ENCODE data around the gene C1QTNF3.
"Not testable (repeated sequence)": the region's sequence is repeated elsewhere in the genome, so short reads cannot be mapped to it uniquely, and the experiment has no call there.

C1QTNF3 gene

DNA sequence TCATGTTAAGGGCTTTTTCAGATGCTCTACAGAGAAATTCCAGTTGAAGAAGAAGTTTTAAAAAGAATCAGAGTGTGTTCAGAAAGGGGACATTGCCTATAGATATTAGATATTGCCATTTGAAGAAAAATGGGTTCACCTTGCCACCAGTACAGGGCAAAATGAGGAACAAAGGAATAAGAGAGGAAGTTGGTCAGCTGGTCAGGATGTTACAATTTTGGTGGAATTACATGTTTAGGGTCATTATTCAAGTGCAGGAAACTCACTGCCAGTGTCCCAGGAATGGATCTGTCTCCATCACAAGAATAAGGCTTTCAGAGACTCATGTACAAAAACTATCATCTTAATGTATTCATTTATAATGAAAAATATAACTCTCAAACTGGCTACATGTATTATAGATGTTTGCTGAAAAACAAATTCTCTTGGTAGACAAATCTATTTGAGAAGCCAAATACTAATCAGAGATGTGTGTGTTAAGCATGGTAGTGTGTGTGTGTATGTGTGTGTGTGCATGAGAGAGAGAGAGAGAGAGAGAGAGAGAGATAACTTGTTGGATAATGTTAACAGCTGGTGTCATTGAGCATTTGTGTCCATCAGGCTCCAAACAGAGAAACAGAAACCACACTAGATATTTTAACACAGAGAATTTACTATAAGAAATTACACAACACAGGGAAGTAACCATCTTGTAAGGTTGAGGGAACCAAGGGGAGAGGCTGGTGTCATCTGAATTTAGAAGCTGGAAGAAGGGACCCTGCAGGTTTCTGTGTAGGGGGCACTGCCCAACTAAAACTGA lies 5.0 kb upstream of the C1QTNF3 start:
- no peak for DNase-seq

DNA sequence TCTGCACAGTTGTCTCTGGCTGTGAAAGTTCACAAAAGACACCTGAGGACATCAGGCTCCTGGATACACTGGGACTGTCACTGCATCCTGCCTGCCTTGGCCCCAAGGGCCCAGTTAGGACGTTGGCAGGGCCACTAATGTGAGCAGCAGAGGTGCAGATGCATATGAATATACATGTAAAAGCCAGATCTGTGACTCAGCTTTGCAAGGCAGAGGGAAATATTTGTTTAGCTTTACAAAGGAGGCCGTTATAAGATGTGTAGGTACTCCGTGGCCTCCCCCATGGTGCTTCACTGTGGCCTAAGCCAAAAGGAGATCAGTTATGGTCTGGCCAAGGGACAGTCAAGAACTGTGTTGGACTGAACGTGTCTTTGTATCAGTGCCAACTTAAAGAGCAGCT lies 4.1 kb upstream of the C1QTNF3 start:
- no peak for DNase-seq

GRCh38 chr5:34045996-34046395 lies 3.0 kb upstream of the C1QTNF3 start:
- DNase-seq = no peak

GRCh38 chr5:34045023-34045422 lies 2.0 kb upstream of the C1QTNF3 start:
- no peak for DNase-seq

DNA sequence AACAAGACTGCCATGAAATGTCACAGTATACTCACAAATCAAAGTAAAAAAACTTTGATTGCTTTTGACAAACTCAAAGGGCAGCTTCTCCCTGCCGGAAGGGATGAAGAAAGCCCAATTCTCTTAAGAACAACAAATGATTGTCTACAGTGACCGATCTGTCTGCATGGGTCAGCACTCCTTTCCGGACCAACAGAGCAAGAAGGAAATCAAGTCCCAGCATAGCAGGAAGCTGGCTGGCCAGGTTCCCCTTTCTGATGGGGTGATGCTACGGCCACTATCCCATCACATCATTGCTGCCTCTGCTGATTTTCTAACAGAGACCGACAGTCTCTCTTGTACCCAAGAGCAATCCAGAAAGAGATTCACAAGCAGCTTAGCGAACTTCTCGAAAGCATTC lies 692 bp downstream of the C1QTNF3 start:
- no peak for DNase-seq

GRCh38 chr5:34041247-34041972 lies 1.6 kb downstream of the C1QTNF3 start:
- no peak for DNase-seq

GRCh38 chr5:34040472-34040871 lies 2.5 kb downstream of the C1QTNF3 start:
- no peak for DNase-seq

DNA sequence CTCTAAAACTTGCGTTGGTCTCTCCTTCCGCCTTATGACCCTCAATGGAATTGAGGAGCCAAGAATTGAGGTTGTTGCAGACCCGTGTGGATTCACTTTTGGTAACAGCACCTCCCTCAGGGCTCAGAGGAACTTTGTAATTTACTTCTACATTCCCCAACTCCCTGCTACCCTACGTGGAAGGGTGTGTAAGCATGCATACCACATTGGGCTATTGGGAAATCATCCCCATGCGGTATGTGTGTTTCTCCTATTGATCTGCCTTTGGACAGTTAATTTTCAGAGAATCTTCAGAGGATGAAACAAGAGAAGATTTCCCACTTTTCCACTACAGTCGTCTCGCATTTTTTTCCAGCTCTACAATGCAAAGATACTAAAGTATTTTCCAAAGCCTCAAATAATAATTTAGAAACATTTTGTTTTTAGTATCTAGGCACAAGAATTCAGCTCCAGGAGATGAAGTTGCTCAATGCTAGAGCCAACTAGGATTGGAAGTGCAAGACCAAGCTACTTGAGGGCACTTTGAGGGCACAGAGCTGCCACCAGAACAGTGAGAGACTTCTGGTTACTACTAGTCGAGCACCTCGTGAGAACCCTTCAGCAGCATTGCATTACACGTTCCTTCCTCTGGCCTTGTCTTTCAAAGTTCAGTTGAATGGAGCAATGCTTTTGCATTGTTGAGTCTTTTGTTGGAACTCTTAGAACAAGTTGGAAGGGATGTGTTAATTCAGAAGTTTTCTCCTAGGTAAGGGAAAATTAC lies 3.4 kb downstream of the C1QTNF3 start:
- no peak for DNase-seq

DNA sequence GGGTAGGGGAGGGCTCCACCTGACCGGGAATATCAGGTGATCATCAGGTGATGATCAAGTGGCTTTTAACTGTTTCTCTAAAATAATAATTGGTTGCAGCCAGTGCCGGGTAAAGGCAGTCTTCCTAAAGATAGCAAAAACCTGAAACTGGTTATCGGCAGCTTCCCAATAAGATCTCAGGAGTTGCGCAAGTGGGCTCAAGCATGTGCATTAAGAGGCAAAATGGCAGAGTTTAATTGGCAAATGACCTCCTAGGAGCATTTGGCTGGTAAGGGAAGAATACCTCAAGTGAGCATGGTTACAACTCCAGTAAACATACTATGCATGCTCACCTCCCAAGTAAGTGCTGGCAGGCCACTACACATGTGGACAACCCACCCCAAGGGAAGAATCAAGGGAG lies 4.2 kb downstream of the C1QTNF3 start:
- no peak for DNase-seq

DNA sequence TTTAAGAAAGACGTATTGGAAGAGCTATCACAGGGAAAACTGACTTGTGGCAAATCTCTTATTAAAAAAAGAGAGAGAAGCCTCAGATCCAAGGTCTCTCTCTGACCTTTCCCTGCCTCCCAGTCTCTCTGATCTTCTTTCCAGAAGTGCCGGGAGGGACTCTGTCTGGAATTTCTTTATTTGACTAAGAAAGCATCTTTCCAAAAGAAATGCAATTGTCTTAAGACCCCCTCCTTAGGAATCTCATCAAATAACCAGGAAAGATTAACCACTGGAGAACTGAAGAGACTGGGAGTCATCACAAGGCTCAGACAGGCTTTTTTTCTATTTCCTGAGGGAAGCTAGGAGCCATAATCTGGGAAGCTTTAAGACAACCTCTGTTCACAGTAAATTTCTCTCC lies 4.6 kb downstream of the C1QTNF3 start:
- DNase-seq = no peak

DNA sequence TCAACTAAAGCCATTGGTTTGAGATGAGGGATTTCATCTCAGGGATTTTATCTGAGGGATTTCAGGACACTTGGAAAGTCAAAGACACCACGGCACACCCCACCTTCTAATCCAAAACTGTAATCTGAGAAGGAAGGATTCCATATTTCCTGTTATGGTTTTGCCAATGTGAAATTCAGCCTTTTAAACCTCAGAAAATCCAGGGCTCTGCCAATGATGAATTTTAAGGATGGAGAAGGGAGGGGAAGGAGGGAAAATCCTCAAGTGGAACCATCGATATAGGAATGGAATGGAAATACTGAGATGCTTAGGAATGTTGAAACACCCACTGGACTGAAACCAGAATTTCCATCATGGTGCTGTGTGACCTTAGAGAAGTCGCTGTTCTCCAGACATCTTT lies 5.3 kb downstream of the C1QTNF3 start:
- DNase-seq = no peak

DNA sequence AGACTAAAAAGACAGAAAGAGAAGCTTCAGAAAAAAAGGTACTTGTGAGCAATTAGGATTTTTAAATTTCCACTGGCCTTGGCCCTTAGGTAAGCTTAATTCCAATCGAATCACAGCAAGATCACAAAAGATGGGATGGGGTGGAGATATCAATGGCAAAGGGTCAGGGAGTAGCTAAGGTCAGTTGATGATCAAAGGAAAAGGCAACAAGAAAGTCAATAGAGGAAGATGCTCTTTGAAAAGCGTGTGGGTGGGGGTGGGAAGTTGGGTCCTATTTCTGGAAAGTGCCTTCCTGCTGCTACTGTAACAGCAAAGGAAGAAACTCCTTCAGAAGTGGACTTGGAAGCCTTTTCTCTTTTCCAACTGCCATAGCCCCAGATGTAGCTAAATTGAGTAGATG lies 7.3 kb downstream of the C1QTNF3 start:
- no peak for DNase-seq

- DNase-seq = no peak
Observed at GRCh38 chr5:34034534-34035327, 8.3 kb downstream of the C1QTNF3 start.

DNA sequence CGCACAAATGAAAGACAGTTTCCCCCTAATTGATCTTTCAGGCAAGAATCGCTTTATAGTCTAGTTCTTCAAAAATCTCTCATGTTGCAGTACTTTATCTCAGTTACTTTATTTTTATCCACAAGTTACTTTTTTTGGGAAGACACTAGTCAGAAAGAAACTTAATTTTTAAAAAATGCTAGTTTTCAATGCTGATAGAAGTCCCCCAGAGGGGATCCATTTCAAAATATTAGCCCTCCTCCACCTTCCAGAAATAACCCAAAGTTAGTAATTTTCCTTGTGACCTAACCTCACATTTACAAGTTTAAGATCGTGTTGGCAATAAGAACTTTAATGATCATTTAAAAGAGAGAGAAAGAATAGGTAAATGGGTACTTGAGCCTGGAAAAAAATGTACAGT lies 11.0 kb downstream of the C1QTNF3 start:
- DNase-seq = no peak

- DNase-seq = no peak
Observed at GRCh38 chr5:34031117-34031516, 11.9 kb downstream of the C1QTNF3 start.

DNA sequence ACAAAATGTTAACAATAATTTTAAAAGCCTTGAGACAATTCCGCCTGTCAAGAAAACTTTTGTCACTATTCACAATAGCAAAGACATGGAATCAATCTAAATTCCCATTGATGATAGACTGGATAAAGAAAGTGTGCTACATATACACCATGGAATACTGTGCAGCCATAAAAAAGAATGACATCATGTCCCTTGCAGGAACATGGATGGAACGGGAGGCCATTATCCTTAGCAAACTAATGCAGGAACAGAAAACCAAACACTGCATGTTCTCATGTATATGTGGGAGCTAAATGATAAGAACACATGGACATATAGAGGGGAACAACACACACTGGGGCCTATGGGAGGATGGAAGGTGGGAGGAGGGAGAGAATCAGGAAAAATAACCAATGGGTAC lies 12.4 kb downstream of the C1QTNF3 start:
- DNase-seq = not testable (repeated sequence)

DNA sequence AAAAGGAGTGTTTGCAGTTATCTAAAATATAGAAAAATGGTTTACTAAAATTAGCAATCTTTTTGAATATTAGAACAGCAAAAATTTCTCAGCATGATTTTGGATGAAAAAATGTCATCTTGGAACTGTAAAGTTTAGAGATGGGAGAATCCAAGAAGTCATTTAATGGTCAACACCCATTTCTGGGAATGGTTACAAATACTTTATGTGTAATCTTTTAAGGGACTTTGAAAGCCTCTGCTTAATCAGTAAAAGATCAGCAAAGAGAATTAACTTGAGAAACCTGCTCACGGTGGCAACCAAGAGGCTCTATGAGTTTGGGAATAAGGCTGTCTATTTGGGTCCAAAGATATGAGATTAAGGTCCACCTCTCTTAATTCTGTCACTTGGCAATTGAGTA lies 13.0 kb downstream of the C1QTNF3 start:
- no peak for DNase-seq

DNA sequence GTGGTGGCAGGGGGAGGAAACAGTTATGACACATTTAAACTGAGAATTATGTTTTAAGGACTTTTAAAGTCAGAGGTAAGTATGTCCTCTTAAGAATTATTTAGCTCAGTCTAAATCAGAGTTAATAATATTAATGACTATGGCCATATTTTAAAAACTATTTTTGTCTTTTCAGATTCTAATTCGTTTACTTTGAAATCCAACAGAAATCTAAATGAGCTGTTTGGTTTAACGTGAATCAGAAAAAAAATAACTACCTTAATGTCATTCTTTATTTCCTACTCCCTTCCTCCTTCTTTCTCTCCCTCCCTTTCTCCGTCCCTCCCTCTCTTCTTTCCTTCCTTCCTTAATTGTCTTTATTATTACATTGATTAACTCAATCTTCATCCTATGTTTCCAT lies 14.7 kb downstream of the C1QTNF3 start:
- DNase-seq = no peak

- DNase-seq = no peak
Observed at GRCh38 chr5:34026089-34026761, 16.8 kb downstream of the C1QTNF3 start.

- no peak for DNase-seq
Observed at GRCh38 chr5:34022121-34022705, 20.8 kb downstream of the C1QTNF3 start.

DNA sequence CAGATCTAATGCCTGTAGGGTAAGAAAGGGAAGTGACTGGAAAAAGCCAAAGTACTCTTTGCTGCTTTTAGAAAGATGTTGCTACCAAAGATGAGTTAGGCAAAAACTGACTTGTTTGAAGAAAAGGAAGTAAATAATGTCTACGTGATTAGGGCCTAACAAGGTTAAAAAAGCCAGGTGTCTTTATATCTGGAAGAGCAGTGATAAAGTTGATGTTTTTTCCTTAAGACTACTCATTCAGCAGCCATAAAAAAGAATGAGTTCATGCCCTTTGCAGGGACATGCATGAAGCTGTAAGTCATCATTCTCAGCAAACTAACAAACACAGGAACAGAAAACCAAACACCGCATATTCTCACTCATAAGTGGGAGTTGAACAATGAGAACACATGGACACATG lies 21.7 kb downstream of the C1QTNF3 start:
- no peak for DNase-seq

GRCh38 chr5:34020726-34021125 lies 22.3 kb downstream of the C1QTNF3 start:
- DNase-seq = no peak
